Measurements from ENCODE around the gene KCNK10. TPM values are rescaled to one million over a fixed set of nuclear protein-coding genes. Genes with fewer than 3 reads are reported as not detected.
A peak's percentile ranks its signal among the peaks of the same experiment; 100 is the strongest.

The KCNK10 gene
- total RNA-seq, 1 donor, result under 0.01 TPM

DNA sequence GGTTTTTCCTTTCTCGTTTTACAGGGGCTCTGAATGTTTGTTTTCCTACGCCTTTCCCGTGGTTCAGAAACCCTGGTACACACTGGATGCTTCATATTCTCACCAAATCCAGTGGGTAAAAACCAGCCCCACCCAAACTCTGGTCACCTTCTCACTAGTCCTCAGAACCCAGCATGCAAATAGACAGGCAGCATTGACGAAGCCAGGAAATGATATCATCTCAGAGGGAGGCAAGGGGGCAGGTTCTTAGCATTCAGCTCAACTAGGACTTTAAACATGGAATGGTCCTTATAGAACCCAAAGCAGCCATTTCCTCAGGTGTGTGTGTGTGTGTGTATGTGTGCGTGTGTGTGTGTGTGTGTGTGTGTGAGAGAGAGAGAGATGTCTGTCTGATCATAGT, 142.0 kb downstream of the KCNK10 start:
- no peaks in the 10 kb centered on the region for H3K27me3 ChIP-seq (ENCODE audit: insufficient read depth, low read length)
- no peak overlapping the region for H3K27ac ChIP-seq (ENCODE audit: low read depth, low read length)
- H3K4me3 ChIP-seq (ENCODE audit: insufficient read depth, low read length), result no peak overlapping the region
- H3K4me2 ChIP-seq (ENCODE audit: insufficient read depth, low read length), result no peak overlapping the region
- H4K20me1 ChIP-seq (ENCODE audit: insufficient read depth, low read length), result no peaks in the 10 kb centered on the region
- H3K4me1 ChIP-seq (ENCODE audit: insufficient read depth, low read length), result no peaks in the 10 kb centered on the region
- no peaks in the 10 kb centered on the region for H3K79me2 ChIP-seq (ENCODE audit: insufficient read depth, low read length)
- TF ChIP-seq, protein P1, sequence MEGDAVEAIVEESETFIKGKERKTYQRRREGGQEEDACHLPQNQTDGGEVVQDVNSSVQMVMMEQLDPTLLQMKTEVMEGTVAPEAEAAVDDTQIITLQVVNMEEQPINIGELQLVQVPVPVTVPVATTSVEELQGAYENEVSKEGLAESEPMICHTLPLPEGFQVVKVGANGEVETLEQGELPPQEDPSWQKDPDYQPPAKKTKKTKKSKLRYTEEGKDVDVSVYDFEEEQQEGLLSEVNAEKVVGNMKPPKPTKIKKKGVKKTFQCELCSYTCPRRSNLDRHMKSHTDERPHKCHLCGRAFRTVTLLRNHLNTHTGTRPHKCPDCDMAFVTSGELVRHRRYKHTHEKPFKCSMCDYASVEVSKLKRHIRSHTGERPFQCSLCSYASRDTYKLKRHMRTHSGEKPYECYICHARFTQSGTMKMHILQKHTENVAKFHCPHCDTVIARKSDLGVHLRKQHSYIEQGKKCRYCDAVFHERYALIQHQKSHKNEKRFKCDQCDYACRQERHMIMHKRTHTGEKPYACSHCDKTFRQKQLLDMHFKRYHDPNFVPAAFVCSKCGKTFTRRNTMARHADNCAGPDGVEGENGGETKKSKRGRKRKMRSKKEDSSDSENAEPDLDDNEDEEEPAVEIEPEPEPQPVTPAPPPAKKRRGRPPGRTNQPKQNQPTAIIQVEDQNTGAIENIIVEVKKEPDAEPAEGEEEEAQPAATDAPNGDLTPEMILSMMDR (IDR thresholded peaks at IDR 0.05; ENCODE audit: extremely low read depth, low read depth, low read length), result no peak
- H3K9me3 ChIP-seq (ENCODE audit: low read depth, low read length), result no peaks in the 10 kb centered on the region
- H2AFZ ChIP-seq (ENCODE audit: low read length), result no peak overlapping the region
- H3K36me3 ChIP-seq (ENCODE audit: insufficient read depth, low read length), result no peaks in the 10 kb centered on the region
- DNase-seq (ENCODE audit: insufficient read length, low spot score, missing footprints), result no peak

GRCh38 chr14:88179716-88180115, 143.4 kb downstream of the KCNK10 start:
- Histone ChIP-seq H3K9me3 (ENCODE audit: low read depth, low read length) (no peaks in the 10 kb centered on the region), H3K79me2 (ENCODE audit: insufficient read depth, low read length) (no peaks in the 10 kb centered on the region)

GRCh38 chr14:88170333-88170732, 152.7 kb downstream of the KCNK10 start:
- Histone ChIP-seq H3K4me1 (ENCODE audit: insufficient read depth, low read length) (no peaks in the 10 kb centered on the region), H3K4me3 (ENCODE audit: insufficient read depth, low read length) (no peak overlapping the region), H3K27me3 (ENCODE audit: insufficient read depth, low read length) (no peaks in the 10 kb centered on the region), H3K36me3 (ENCODE audit: insufficient read depth, low read length) (no peaks in the 10 kb centered on the region), H2AFZ (ENCODE audit: low read length) (no peak overlapping the region), H3K4me2 (ENCODE audit: insufficient read depth, low read length) (no peak overlapping the region), H3K27ac (ENCODE audit: low read depth, low read length) (no peak overlapping the region), H3K9me3 (ENCODE audit: low read depth, low read length) (no peaks in the 10 kb centered on the region), H4K20me1 (ENCODE audit: insufficient read depth, low read length) (no peaks in the 10 kb centered on the region), H3K79me2 (ENCODE audit: insufficient read depth, low read length) (no peaks in the 10 kb centered on the region)
- DNase-seq (ENCODE audit: insufficient read length, low spot score, missing footprints), result peak; percentile 41
- TF ChIP-seq, protein P1 (IDR thresholded peaks at IDR 0.05; ENCODE audit: extremely low read depth, low read depth, low read length), result no peak

More at GRCh38 chr14:88179716-88180115, 143.4 kb downstream of the KCNK10 start:
- DNase-seq (ENCODE audit: insufficient read length, low spot score, missing footprints), result no peak
- no peaks in the 10 kb centered on the region for H3K27me3 ChIP-seq (ENCODE audit: insufficient read depth, low read length)
- no peaks in the 10 kb centered on the region for H4K20me1 ChIP-seq (ENCODE audit: insufficient read depth, low read length)
- TF ChIP-seq, protein P1 (IDR thresholded peaks at IDR 0.05; ENCODE audit: extremely low read depth, low read depth, low read length), result no peak
- H3K4me2 ChIP-seq (ENCODE audit: insufficient read depth, low read length), result no peak overlapping the region
- H3K27ac ChIP-seq (ENCODE audit: low read depth, low read length), result no peak overlapping the region
- no peak overlapping the region for H3K4me3 ChIP-seq (ENCODE audit: insufficient read depth, low read length)
- no peaks in the 10 kb centered on the region for H3K36me3 ChIP-seq (ENCODE audit: insufficient read depth, low read length)
- no peak overlapping the region for H2AFZ ChIP-seq (ENCODE audit: low read length)
- H3K4me1 ChIP-seq (ENCODE audit: insufficient read depth, low read length), result no peaks in the 10 kb centered on the region

GRCh38 chr14:88168498-88169165, 154.4 kb downstream of the KCNK10 start:
- H3K4me2 ChIP-seq (ENCODE audit: insufficient read depth, low read length), result no peak overlapping the region
- no peaks in the 10 kb centered on the region for H4K20me1 ChIP-seq (ENCODE audit: insufficient read depth, low read length)
- peak; percentile 57 for DNase-seq (ENCODE audit: insufficient read length, low spot score, missing footprints)
- H3K4me1 ChIP-seq (ENCODE audit: insufficient read depth, low read length), result no peaks in the 10 kb centered on the region
- no peak overlapping the region for H3K4me3 ChIP-seq (ENCODE audit: insufficient read depth, low read length)
- H3K27me3 ChIP-seq (ENCODE audit: insufficient read depth, low read length), result no peaks in the 10 kb centered on the region
- H3K27ac ChIP-seq (ENCODE audit: low read depth, low read length), result no peak overlapping the region
- H2AFZ ChIP-seq (ENCODE audit: low read length), result no peak overlapping the region
- TF ChIP-seq, protein P1 (IDR thresholded peaks at IDR 0.05; ENCODE audit: extremely low read depth, low read depth, low read length), result peak; percentile 67
- H3K9me3 ChIP-seq (ENCODE audit: low read depth, low read length), result no peaks in the 10 kb centered on the region
- no peaks in the 10 kb centered on the region for H3K36me3 ChIP-seq (ENCODE audit: insufficient read depth, low read length)
- no peaks in the 10 kb centered on the region for H3K79me2 ChIP-seq (ENCODE audit: insufficient read depth, low read length)
